Measurements from ENCODE around the gene EFCAB7. TPM values are rescaled to one million over a fixed set of nuclear protein-coding genes. Genes with fewer than 3 reads are reported as not detected.

Gene EFCAB7
- polyA plus RNA-seq, 1 donor, result 9.6 TPM

DNA sequence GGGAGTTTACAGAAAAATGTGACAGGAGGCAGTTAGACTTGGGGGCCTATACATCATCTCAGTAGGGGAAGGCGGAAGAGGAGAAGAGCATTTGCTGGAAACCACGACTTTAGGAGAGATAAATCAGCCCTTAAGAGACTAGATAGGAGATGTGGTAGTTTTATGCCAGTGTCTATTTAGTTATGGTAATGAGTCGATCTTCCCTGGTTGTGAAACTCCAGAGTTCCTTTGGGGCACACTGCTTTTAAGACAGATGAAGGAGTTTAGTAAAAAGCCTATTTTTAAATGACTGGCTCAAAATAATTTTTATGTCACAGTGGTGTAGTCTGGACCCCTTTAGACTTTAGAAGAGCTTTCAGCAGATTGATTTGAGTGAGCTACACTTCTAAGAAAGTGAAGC lies 77.7 kb downstream of the EFCAB7 start:
- whole genome bisulfite sequencing (ENCODE audit: insufficient coverage, low lambda C conversion rate), result no CpG with 5 or more reads among the region's 3 CpGs
- no peak overlapping the region for H3K27ac ChIP-seq (ENCODE audit: low read length)
- no peaks in the 10 kb centered on the region for H3K9me3 ChIP-seq (ENCODE audit: control insufficient read depth, low read depth, low read length)
- no peak overlapping the region for H3K4me3 ChIP-seq (ENCODE audit: low read length)
- no peaks in the 10 kb centered on the region for H3K4me1 ChIP-seq (ENCODE audit: control insufficient read depth, insufficient read depth, low read length)
- no peaks in the 10 kb centered on the region for H3K36me3 ChIP-seq (ENCODE audit: control insufficient read depth, insufficient read depth, low read length)
- DNase-seq, result no peak
- no peaks in the 10 kb centered on the region for H3K27me3 ChIP-seq (ENCODE audit: control insufficient read depth, insufficient read depth, low read length)

DNA sequence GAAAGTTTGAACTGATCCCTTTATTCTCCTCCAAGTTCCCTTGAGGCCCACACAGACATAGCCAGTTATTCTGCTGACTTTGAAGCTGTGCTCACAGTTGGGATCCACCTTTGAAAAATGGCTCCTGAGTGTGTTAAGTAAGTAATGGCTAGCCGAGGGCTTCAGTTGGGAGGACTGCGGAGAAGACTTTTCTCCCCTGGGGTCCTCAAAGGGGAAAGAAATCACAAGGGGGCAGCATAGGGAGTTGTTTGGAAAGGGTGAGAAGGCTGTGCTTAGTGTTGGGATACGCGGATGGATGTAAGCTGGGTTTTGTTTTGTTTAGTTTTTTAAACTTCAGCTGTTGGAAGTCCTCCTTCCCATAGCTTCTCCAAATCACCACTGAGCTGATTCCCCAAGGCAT lies 78.1 kb downstream of the EFCAB7 start:
- no peaks in the 10 kb centered on the region for H3K4me1 ChIP-seq (ENCODE audit: control insufficient read depth, insufficient read depth, low read length)
- H3K27ac ChIP-seq (ENCODE audit: low read length), result no peak overlapping the region
- 100% methylated on average over 2 of the region's 4 CpGs for WGBS (ENCODE audit: insufficient coverage, low lambda C conversion rate)
- no peak overlapping the region for H3K4me3 ChIP-seq (ENCODE audit: low read length)
- no peaks in the 10 kb centered on the region for H3K27me3 ChIP-seq (ENCODE audit: control insufficient read depth, insufficient read depth, low read length)
- no peaks in the 10 kb centered on the region for H3K9me3 ChIP-seq (ENCODE audit: control insufficient read depth, low read depth, low read length)
- no peak for DNase-seq
- H3K36me3 ChIP-seq (ENCODE audit: control insufficient read depth, insufficient read depth, low read length), result no peaks in the 10 kb centered on the region

GRCh38 chr1:63601912-63602311 lies 78.6 kb downstream of the EFCAB7 start:
- no peak for DNase-seq
- WGBS (ENCODE audit: insufficient coverage, low lambda C conversion rate), result no CpG with 5 or more reads among the region's 1 CpG

GRCh38 chr1:63602629-63603028 lies 79.3 kb downstream of the EFCAB7 start:
- 83% methylated on average over 1 of the region's 5 CpGs for WGBS (ENCODE audit: insufficient coverage, low lambda C conversion rate)
- no peaks in the 10 kb centered on the region for H3K4me1 ChIP-seq (ENCODE audit: control insufficient read depth, insufficient read depth, low read length)
- H3K4me3 ChIP-seq (ENCODE audit: low read length), result no peak overlapping the region
- no peaks in the 10 kb centered on the region for H3K9me3 ChIP-seq (ENCODE audit: control insufficient read depth, low read depth, low read length)
- no peak for DNase-seq
- H3K27me3 ChIP-seq (ENCODE audit: control insufficient read depth, insufficient read depth, low read length), result no peaks in the 10 kb centered on the region
- H3K36me3 ChIP-seq (ENCODE audit: control insufficient read depth, insufficient read depth, low read length), result no peaks in the 10 kb centered on the region
- H3K27ac ChIP-seq (ENCODE audit: low read length), result no peak overlapping the region

More at GRCh38 chr1:63601912-63602311, 78.6 kb downstream of the EFCAB7 start:
- H3K27ac ChIP-seq (ENCODE audit: low read length), result no peak overlapping the region
- H3K36me3 ChIP-seq (ENCODE audit: control insufficient read depth, insufficient read depth, low read length), result no peaks in the 10 kb centered on the region
- H3K4me3 ChIP-seq (ENCODE audit: low read length), result no peak overlapping the region
- H3K9me3 ChIP-seq (ENCODE audit: control insufficient read depth, low read depth, low read length), result no peaks in the 10 kb centered on the region
- H3K27me3 ChIP-seq (ENCODE audit: control insufficient read depth, insufficient read depth, low read length), result no peaks in the 10 kb centered on the region
- no peaks in the 10 kb centered on the region for H3K4me1 ChIP-seq (ENCODE audit: control insufficient read depth, insufficient read depth, low read length)

DNA sequence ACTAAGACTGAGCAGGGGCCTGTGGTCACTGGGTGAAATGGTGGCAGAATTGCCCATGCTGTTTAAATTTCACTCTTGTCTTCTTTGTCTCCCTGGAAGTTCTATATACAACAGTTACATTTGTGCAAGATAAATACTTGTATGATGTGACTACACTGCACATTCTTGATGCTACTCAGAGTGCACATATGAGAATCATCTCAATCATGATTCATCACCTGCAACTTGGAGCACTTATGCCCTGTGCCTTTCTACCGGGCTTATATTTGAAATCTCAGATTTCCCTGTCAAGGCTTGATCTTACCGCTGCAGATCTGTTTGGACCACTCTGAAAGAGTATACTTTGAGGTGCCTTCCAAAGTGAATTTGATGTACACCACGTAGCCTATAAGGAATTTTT lies 80.5 kb downstream of the EFCAB7 start:
- WGBS (ENCODE audit: insufficient coverage, low lambda C conversion rate), result no CpG with 5 or more reads among the region's 3 CpGs
- H3K27ac ChIP-seq (ENCODE audit: low read length), result no peak overlapping the region
- H3K4me1 ChIP-seq (ENCODE audit: control insufficient read depth, insufficient read depth, low read length), result no peaks in the 10 kb centered on the region

GRCh38 chr1:63607322-63607721 lies 84.0 kb downstream of the EFCAB7 start:
- no peak for DNase-seq
- no peak overlapping the region for H3K27ac ChIP-seq (ENCODE audit: low read length)
- H3K4me1 ChIP-seq (ENCODE audit: control insufficient read depth, insufficient read depth, low read length), result no peaks in the 10 kb centered on the region
- no peak overlapping the region for H3K4me3 ChIP-seq (ENCODE audit: low read length)
- 100% methylated on average over 1 of the region's 7 CpGs for WGBS (ENCODE audit: insufficient coverage, low lambda C conversion rate)
- no peaks in the 10 kb centered on the region for H3K27me3 ChIP-seq (ENCODE audit: control insufficient read depth, insufficient read depth, low read length)
- H3K9me3 ChIP-seq (ENCODE audit: control insufficient read depth, low read depth, low read length), result no peaks in the 10 kb centered on the region
- no peaks in the 10 kb centered on the region for H3K36me3 ChIP-seq (ENCODE audit: control insufficient read depth, insufficient read depth, low read length)

More for the DNA sequence above, 80.5 kb downstream of the EFCAB7 start:
- Histone ChIP-seq H3K36me3 (ENCODE audit: control insufficient read depth, insufficient read depth, low read length) (no peaks in the 10 kb centered on the region), H3K27me3 (ENCODE audit: control insufficient read depth, insufficient read depth, low read length) (no peaks in the 10 kb centered on the region), H3K9me3 (ENCODE audit: control insufficient read depth, low read depth, low read length) (no peaks in the 10 kb centered on the region), H3K4me3 (ENCODE audit: low read length) (no peak overlapping the region)
- DNase-seq, result no peak

GRCh38 chr1:63611231-63611630 lies 87.9 kb downstream of the EFCAB7 start:
- H3K9me3 ChIP-seq (ENCODE audit: control insufficient read depth, low read depth, low read length), result no peaks in the 10 kb centered on the region
- no peaks in the 10 kb centered on the region for H3K27me3 ChIP-seq (ENCODE audit: control insufficient read depth, insufficient read depth, low read length)
- no peak for DNase-seq
- H3K4me3 ChIP-seq (ENCODE audit: low read length), result no peak overlapping the region
- peaks cover 2% of the 10 kb centered on the region for H3K36me3 ChIP-seq (ENCODE audit: control insufficient read depth, insufficient read depth, low read length)
- no CpG with 5 or more reads among the region's 3 CpGs for WGBS (ENCODE audit: insufficient coverage, low lambda C conversion rate)
- no peak overlapping the region for H3K27ac ChIP-seq (ENCODE audit: low read length)
- no peaks in the 10 kb centered on the region for H3K4me1 ChIP-seq (ENCODE audit: control insufficient read depth, insufficient read depth, low read length)

DNA sequence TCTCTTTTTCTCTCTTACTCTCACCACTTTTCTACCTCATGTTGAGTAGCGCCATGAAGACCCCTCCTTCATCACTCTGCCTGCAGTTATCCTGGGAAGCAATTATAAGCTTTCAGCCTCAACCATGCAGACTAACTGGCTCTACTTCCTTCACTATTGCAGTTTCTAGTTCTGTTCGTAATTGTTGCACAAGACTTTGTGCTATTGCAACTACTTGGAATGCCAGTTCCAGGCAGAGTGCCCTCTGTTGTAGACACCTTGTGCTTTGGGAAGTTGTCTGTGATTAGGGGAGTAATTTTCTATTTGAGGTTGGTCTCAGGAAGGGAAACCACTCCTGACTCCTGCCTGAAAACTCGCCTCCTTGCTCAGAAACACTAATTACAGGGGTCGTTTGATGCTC lies 89.2 kb downstream of the EFCAB7 start:
- Histone ChIP-seq H3K4me1 (ENCODE audit: control insufficient read depth, insufficient read depth, low read length) (no peaks in the 10 kb centered on the region), H3K4me3 (ENCODE audit: low read length) (no peak overlapping the region), H3K27ac (ENCODE audit: low read length) (no peak overlapping the region), H3K9me3 (ENCODE audit: control insufficient read depth, low read depth, low read length) (no peaks in the 10 kb centered on the region), H3K27me3 (ENCODE audit: control insufficient read depth, insufficient read depth, low read length) (no peaks in the 10 kb centered on the region), H3K36me3 (ENCODE audit: control insufficient read depth, insufficient read depth, low read length) (peaks cover 2% of the 10 kb centered on the region)
- no CpG with 5 or more reads among the region's 4 CpGs for WGBS (ENCODE audit: insufficient coverage, low lambda C conversion rate)
- DNase-seq, result peak in 1 of 2 donors; percentile 14

GRCh38 chr1:63612971-63613370 lies 89.6 kb downstream of the EFCAB7 start:
- Histone ChIP-seq H3K4me3 (ENCODE audit: low read length) (no peak overlapping the region), H3K27me3 (ENCODE audit: control insufficient read depth, insufficient read depth, low read length) (no peaks in the 10 kb centered on the region), H3K4me1 (ENCODE audit: control insufficient read depth, insufficient read depth, low read length) (no peaks in the 10 kb centered on the region), H3K36me3 (ENCODE audit: control insufficient read depth, insufficient read depth, low read length) (peaks cover 2% of the 10 kb centered on the region), H3K27ac (ENCODE audit: low read length) (no peak overlapping the region), H3K9me3 (ENCODE audit: control insufficient read depth, low read depth, low read length) (no peaks in the 10 kb centered on the region)
- DNase-seq, result no peak

- peak; percentile 51 to 55 for DNase-seq
- WGBS (ENCODE audit: insufficient coverage, low lambda C conversion rate), result 0% methylated on average over 3 of the region's 6 CpGs
- Histone ChIP-seq H3K9me3 (ENCODE audit: control insufficient read depth, low read depth, low read length) (no peaks in the 10 kb centered on the region), H3K27me3 (ENCODE audit: control insufficient read depth, insufficient read depth, low read length) (no peaks in the 10 kb centered on the region), H3K4me3 (ENCODE audit: low read length) (no peak overlapping the region), H3K27ac (ENCODE audit: low read length) (no peak overlapping the region), H3K4me1 (ENCODE audit: control insufficient read depth, insufficient read depth, low read length) (no peaks in the 10 kb centered on the region), H3K36me3 (ENCODE audit: control insufficient read depth, insufficient read depth, low read length) (peaks cover 2% of the 10 kb centered on the region)
Measured at GRCh38 chr1:63615768-63616420, 92.6 kb downstream of the EFCAB7 start.

DNA sequence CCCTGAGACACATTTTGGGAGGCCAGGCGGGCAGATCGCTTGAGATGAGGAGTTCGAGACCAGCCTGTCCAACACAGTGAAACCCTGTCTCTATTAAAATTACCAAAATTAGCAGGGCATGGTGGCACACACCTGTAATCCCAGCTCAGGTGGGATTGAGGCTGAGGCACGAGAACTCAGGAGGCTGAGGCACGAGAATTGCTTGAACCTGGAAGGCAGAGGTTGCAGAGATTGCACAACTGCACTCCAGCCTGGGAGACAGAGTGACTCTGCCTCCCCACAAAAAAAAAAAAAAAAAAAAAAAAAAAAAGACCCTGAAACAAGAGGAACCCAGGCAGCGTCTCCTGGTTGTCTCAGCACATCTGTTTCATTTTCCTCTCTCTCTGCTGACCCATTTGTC lies 94.1 kb downstream of the EFCAB7 start:
- no peak overlapping the region for H3K4me3 ChIP-seq (ENCODE audit: low read length)
- H3K4me1 ChIP-seq (ENCODE audit: control insufficient read depth, insufficient read depth, low read length), result no peaks in the 10 kb centered on the region
- no peaks in the 10 kb centered on the region for H3K27me3 ChIP-seq (ENCODE audit: control insufficient read depth, insufficient read depth, low read length)
- no peak overlapping the region for H3K27ac ChIP-seq (ENCODE audit: low read length)
- peaks cover 2% of the 10 kb centered on the region for H3K36me3 ChIP-seq (ENCODE audit: control insufficient read depth, insufficient read depth, low read length)
- WGBS (ENCODE audit: insufficient coverage, low lambda C conversion rate), result no CpG with 5 or more reads among the region's 6 CpGs
- no peaks in the 10 kb centered on the region for H3K9me3 ChIP-seq (ENCODE audit: control insufficient read depth, low read depth, low read length)
- DNase-seq, result no peak
